ENCODE measurements around the gene ABCC5.

DNA sequence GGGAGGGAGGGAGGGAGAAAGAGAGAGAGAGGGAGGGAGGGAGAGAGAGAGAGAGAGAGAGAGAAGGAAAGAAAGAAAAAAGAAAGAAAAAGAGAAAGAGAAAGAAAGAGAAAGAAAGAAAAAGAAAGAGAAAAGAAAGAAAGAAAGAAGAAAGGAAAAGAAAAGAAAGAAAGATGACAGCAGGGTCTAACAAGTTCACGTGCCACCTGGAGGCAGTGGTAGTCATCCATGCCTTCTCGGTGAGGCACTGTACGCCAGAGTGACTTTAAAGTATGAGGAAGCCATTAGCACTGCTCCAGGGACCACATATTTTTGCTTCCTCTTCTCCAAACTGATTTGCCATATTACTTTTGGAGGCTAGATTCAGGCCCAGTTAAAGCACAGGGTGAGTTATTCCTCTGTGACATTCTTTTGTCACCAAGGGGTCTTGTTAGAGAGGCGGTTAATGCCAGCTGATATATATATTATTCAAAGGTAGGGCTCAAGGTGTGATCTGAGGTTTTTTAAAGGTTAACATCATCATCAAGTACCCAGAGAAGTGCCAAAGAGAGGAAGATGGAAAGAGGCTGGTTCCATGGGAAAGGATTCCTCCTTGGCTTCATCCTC, 13.6 kb upstream of the ABCC5 start, which contains the start of gene HTR3D:
- TF ChIP-seq, protein P1, sequence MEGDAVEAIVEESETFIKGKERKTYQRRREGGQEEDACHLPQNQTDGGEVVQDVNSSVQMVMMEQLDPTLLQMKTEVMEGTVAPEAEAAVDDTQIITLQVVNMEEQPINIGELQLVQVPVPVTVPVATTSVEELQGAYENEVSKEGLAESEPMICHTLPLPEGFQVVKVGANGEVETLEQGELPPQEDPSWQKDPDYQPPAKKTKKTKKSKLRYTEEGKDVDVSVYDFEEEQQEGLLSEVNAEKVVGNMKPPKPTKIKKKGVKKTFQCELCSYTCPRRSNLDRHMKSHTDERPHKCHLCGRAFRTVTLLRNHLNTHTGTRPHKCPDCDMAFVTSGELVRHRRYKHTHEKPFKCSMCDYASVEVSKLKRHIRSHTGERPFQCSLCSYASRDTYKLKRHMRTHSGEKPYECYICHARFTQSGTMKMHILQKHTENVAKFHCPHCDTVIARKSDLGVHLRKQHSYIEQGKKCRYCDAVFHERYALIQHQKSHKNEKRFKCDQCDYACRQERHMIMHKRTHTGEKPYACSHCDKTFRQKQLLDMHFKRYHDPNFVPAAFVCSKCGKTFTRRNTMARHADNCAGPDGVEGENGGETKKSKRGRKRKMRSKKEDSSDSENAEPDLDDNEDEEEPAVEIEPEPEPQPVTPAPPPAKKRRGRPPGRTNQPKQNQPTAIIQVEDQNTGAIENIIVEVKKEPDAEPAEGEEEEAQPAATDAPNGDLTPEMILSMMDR (IDR thresholded peaks at IDR 0.05) = no peak
- no peak for TF ChIP-seq POLR2A (IDR thresholded peaks at IDR 0.05)
